G401 (cell line): Measurements from ENCODE around the gene HNRNPAB. TPM values are rescaled to one million over a fixed set of nuclear protein-coding genes. Genes with fewer than 3 reads are reported as not detected.

ENCODE experiments used
- DNase-seq: peaks from one replicate; pipeline ENCODE4 v3.0.0-alpha.2; 2015; ENCODE audit warnings: low spot score
- in situ Hi-C: cut with HindIII; loops from 2 replicates; pipeline ENCODE4 v1.10.0; 2016; ENCODE audit warnings: low sequenced_read_pairs, mixed read lengths
- total RNA-seq: library from RNA; depleted of rRNA; stranded (reverse); fragments of >200 nt; shearing (Covaris generic); gene quantifications from 2 replicates; pipeline ENCODE4 v1.2.3, GENCODE V29; 2014; rRNA removed

HNRNPAB gene
- total RNA-seq, result 160 and 197 TPM in 2 replicates

DNA sequence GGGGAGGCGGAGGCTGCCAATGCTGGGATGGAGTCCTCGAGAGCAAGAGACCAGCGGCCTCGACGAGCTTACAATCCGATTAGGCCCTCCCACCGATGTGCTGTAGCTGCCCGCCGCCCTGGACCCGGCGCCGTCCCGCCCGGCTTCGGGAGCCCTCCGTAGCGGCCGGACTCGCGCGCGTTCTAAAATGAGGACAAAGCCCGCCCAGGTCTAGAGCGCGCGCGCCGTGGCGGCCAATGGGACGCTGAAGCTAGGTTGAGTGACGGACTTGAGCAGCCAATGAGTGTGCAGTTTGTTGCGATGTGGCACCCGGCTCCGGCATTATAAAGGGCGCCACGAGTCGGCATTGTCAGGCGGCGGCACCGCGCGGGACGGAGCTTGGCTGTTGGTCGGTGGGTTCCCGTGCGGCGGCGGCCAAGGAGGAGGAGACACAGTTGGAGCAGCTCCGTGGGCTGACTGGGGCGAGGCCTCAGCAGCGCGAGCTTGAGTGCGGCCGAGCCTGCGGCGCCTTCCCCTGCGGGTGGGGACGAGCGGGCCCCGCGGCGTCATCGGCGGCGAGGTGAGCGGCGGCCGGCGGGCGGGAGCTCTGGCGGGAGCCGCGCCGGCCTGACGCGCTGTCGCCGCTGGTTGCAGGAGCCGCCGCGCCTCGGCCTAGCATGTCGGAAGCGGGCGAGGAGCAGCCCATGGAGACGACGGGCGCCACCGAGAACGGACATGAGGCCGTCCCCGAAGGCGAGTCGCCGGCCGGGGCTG, at the start of gene HNRNPAB:
Gene HNRNPAB (plus strand): TSS at position 352 of the 753 bp plus-strand sequence. CDS start 305 bp downstream, at position 657.
- in situ Hi-C loops, result no loop called here
- DNase-seq, result peak; percentile 95

GRCh38 chr5:178155065-178155464, 49.3 kb upstream of the HNRNPAB start:
- DNase-seq, result no peak
- in situ Hi-C loops, result no loop called here

DNA sequence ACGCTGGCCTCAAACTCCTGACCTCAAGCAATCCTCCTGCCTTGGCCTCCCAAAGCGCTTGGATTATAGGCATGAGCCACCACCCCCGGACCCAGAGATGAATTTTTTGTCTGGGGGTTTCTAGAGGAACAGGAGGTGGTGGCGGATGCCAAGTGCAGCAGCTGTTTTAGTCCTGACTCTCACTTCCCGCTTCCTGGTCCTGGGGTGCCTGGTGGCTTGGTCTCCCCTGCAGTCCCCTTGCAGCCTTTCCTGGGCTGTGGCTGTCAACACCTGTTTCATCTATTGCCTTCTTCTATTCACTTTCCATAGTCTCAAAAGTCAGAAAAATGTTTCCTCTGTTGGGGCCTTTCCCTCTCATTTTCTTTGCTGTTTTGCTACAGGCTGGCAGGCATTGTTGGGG, 44.2 kb upstream of the HNRNPAB start:
- DNase-seq, result no peak
- in situ Hi-C loops, result no loop called here

GRCh38 chr5:178162481-178162880, 41.9 kb upstream of the HNRNPAB start:
- in situ Hi-C loops, result no loop called here
- DNase-seq, result no peak

GRCh38 chr5:178163772-178164735, 40.3 kb upstream of the HNRNPAB start:
- peak; percentile 86 for DNase-seq
- in situ Hi-C loops, result no loop called here

GRCh38 chr5:178165581-178165980, 38.8 kb upstream of the HNRNPAB start:
- in situ Hi-C loops, result no loop called here

DNA sequence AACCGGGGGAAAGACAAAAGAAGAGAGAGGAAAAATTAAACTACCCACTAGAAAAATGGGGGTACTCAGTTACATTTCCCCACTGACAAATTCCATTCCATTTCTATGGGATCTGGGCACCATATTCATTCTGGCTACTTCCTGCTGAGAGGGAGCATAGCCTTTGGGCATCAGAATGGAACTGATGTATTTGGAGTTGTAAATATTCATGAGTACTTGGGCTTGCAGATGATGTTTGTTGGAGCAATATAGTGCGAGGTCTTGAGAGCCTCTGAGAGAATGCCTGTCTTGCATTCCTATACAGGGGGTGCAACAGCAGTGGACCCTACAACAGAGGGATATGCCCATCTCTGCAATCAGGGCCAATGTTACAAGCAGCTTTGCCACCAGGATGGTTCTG, 33.9 kb upstream of the HNRNPAB start:
- DNase-seq, result no peak
- in situ Hi-C loops, result no loop called here

More at GRCh38 chr5:178165581-178165980, 38.8 kb upstream of the HNRNPAB start:
- no peak for DNase-seq

GRCh38 chr5:178174456-178174855, 29.9 kb upstream of the HNRNPAB start:
- no peak for DNase-seq
- in situ Hi-C loops, result no loop called here

DNA sequence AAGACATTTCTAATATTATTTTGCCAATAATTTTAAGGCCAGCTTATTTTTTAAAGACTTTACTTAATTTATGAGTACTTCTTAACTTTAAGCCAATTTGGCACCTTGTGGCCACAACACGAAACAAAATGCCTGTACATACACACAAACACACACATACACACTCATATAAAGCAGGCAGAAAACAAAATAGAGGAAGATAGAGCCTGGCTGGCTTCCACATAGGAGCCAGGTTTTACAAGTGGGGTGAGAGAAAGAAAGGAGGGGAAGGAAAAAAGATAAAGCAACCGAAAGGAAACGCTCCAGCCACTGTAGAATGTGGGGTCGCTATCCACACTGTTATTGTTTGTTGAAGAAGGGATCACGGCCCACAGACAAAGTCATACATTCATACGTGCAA, 27.5 kb upstream of the HNRNPAB start:
- in situ Hi-C loops, result no loop called here
- DNase-seq, result no peak

DNA sequence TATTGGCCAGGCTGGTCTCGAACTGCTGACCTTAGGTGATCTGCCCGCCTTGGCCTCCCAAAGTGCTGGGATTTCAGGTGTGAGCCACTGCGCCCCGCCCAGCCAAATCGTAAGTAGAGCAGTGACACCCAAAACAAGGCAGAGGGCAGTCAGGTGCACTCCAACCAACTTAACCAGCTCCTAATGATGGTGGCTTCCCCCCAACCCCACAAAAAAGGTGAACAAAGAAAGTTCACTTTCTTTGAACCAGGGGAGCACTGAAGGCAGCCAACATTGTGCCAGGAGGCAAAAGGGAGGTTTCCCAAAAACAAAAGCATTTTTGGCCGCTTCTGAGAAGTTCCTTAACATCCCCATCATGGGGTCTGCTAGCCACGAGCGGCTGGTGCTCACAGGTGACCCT, 26.8 kb upstream of the HNRNPAB start:
- no peak for DNase-seq

GRCh38 chr5:178180141-178180863, 24.0 kb upstream of the HNRNPAB start:
- in situ Hi-C loops, result no loop called here
- no peak for DNase-seq

More for the DNA sequence above, 26.8 kb upstream of the HNRNPAB start:
- in situ Hi-C loops, result no loop called here

DNA sequence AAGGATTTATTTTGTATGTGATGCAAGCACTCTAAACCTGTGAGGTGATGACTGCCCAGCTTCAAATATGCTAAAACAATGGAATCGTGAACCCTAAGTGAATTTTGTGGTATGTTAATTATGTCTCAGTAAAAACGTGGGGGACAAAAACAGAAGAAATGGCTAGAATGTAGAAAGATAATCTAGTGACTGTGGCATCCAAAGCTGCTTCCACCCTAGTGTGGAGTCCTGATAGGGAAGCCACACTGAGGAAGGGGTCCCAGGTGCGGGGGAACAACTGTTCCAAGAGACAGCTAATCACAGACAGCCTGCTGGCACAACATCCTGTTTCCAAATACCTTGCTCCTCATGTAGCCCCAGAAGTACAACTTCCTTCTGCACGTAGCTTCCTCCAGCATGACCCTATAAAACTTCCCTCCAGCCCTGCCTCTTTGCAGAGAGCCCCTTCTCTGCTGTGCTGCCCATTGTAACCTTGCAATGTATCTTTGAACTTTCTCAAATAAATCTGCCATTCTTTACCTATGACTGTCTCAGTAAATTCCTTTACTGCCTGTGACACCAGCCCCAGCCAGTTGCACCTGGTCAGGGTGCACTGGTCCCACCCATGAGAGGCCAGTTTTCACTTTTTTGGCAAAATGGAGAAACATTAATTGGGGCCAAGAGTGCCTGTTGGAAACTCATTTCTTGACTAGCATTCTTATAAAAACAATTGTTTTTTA, 22.0 kb upstream of the HNRNPAB start:
- in situ Hi-C loops, result no loop called here
- DNase-seq, result no peak

DNA sequence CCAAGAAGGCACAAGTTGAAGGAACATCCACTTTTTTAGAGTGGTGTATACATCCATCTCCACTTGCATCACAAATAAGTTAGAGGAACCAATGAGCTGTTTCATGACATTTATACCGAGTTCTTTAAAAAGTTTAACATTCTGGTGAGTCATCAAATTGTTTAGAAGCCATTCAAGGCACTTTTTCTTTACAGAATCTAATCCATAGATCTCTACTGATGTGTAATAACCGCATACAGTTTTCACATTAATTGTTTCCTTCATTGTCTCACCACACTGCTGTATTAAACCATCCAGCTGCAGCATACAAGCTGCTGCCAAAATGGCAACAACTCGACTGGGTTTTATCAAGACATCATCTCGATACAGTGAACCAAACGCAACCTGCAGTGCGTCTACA, 17.9 kb upstream of the HNRNPAB start:
- in situ Hi-C loops, result no loop called here
- no peak for DNase-seq

- no peak for DNase-seq
- in situ Hi-C loops, result no loop called here
These were observed 17.3 kb upstream of the HNRNPAB start, which contains the start of gene GMCL2 for GRCh38 chr5:178187014-178187413. GMCL2 (minus strand) TSS chr5:178187371; CDS start chr5:178187299, 72 bp downstream.

DNA sequence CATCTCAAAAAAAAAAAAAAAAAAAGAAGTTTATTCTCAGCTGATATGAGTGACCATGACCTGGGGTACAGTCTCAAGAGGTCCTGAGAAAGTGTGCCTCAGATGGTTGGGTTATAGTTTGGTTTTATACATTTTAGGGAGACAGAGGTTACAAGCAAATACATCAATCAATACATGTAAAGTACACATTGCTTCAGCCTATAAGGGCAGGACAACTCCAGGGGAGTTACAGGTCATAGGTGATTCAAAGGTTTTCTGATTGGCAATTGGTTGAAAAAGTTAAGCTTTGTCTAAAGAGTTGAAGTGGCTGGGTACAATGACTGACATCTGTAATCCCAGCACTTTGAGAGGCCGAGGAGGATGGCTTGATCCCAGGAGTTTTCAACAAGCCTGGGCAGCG, 14.9 kb upstream of the HNRNPAB start:
- no peak for DNase-seq

DNA sequence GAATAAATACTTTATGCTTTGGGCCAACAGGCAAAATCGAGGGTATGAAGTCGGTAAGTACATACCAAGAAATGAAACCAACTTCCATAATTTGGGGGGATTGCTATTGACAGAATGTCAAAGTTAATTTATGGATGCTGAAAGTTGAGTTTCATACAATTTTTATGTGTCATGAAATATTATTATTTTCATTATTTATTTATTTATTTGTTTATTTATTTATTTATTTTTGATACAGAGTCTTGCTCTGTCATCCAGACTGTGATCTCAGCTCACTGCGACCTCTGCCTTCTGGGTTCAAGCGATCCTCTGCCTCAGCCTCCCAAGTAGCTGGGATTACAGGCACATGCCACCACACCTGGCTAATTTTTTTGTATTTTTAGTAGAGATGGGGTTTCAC, 12.7 kb upstream of the HNRNPAB start:
- DNase-seq, result no peak
- in situ Hi-C loops, result no loop called here

More for the DNA sequence above, 14.9 kb upstream of the HNRNPAB start:
- in situ Hi-C loops, result no loop called here

- in situ Hi-C loops, result no loop called here
- DNase-seq, result no peak
These were observed 12.1 kb upstream of the HNRNPAB start for GRCh38 chr5:178192244-178192643.

DNA sequence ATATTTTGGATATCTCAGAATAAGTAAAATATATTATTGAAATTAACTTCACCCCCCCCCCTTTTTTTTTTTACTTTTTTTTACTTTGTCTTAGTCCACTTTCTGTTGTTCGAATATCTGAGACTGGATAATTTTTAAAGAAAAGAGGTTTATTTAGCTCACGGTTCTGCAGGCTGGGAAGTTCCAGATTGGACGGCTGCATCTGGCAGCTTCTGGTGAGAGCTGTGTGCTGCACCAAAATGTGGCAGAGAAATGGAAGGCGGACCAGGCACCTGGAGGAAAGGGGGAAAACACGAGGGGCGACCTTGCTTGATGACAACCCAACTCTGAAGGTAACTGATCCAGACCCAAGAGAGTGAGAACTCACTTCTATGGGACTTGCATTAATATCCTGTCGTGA, 11.5 kb upstream of the HNRNPAB start:
- no peak for DNase-seq
- in situ Hi-C loops, result no loop called here
